GM12878 (cell line): Measurements from ENCODE around the gene AURKA. TPM values are rescaled to one million over a fixed set of nuclear protein-coding genes. Genes with fewer than 3 reads are reported as not detected.
"Not testable (repeated sequence)": the region's sequence is repeated elsewhere in the genome, so short reads cannot be mapped to it uniquely, and the experiment has no call there.

Source experiments
- ATAC-seq: fragments of 200-7000 bp; cut with Tn5 transposase; 3 replicates; pipeline ENCODE4 v1.9.1; 2020; ENCODE audit warnings: mild to moderate bottlenecking, moderate library complexity
- BruUV-seq: library from RNA; stranded (reverse); fragments of 400-500 nt; replicated peaks from 2 replicates; lab custom pipeline; 2021; lab: Mats Ljungman, UMichigan
- CTCF ChIA-PET: fragments of 300-600 bp; sonication (Branson Sonifier 250); formaldehyde crosslinking; extraction: SDS; loops from one replicate; lab custom pipeline; 2021; ENCODE audit warnings: inconsistent platforms; lab: Yijun Ruan, JAX
- POLR2A ChIA-PET: fragments of 350-600 bp; formaldehyde crosslinking; extraction: SDS; loops from one replicate; lab custom pipeline; 2021; ENCODE audit warnings: inconsistent platforms; lab: Charles Lee
- RAD21 ChIA-PET: fragments of 300-600 bp; sonication (Branson Sonifier 250); formaldehyde crosslinking; loops from one replicate; lab custom pipeline; 2023; ENCODE audit warnings: antibody characterized with exemption; ENCODE audit not compliant: unreplicated experiment; lab: Charles Lee
- SMC1A ChIA-PET: fragments of 300-600 bp; sonication (Branson Sonifier 250); formaldehyde crosslinking; loops from one replicate; lab custom pipeline; 2023; ENCODE audit not compliant: unreplicated experiment, uncharacterized antibody; lab: Charles Lee
- DNase-seq: peaks from one replicate; pipeline ENCODE4 v3.0.0-alpha.2; 2011; ENCODE audit warnings: low read depth, low spot score
- FAIRE-seq: peaks from 3 replicates; lab custom pipeline; 2011; peaks lifted over from hg19 to GRCh38; lab: Jason Lieb, UNC
- H2AFZ ChIP-seq: 2 replicates; pipeline ENCODE4 v1.6.0; 2011; ENCODE audit warnings: low read depth, low read length, control low read depth; ENCODE audit not compliant: control insufficient read depth
- H3K27ac ChIP-seq: 2 replicates; pipeline ENCODE4 v1.5.1; 2011; ENCODE audit warnings: control low read depth; ENCODE audit not compliant: control insufficient read depth, insufficient read depth
- H3K27me3 ChIP-seq, 2 experiments: replicated peaks in 1 of 2; 2 replicates each; pipeline versions ENCODE4 v1.6.0 to v1.6.1; 2011; ENCODE audit warnings: low read length in 1 of 2; ENCODE audit not compliant: control insufficient read depth in 2 of 2, insufficient read depth in 2 of 2
- H3K36me3 ChIP-seq, 2 experiments: 2 replicates each; pipeline ENCODE4 v1.5.1; 2011; ENCODE audit warnings: low read length in 1 of 2; ENCODE audit not compliant: control insufficient read depth in 2 of 2, insufficient read depth in 2 of 2
- H3K4me1 ChIP-seq: 2 replicates; pipeline ENCODE4 v1.6.1; 2011; ENCODE audit warnings: mild to moderate bottlenecking, low read length, moderate library complexity, mixed read lengths; ENCODE audit not compliant: control insufficient read depth, insufficient read depth
- H3K4me2 ChIP-seq: 2 replicates; pipeline ENCODE4 v1.6.0; 2011; ENCODE audit warnings: control low read depth; ENCODE audit not compliant: control insufficient read depth, insufficient read depth
- H3K4me3 ChIP-seq: fragments of 200-600 bp; sonication (generic); 2 replicates; pipeline ENCODE4 v1.5.1; 2016
- H3K79me2 ChIP-seq: 2 replicates; pipeline ENCODE4 v1.6.0; 2011; ENCODE audit warnings: low read length; ENCODE audit not compliant: control insufficient read depth, insufficient read depth
- H3K9ac ChIP-seq: 2 replicates; pipeline ENCODE4 v1.8.0; 2011; ENCODE audit warnings: low read length, control low read depth, mixed read lengths; ENCODE audit not compliant: control insufficient read depth, insufficient read depth
- H3K9me3 ChIP-seq: replicated peaks from 3 replicates; pipeline ENCODE4 v1.5.1; 2011; ENCODE audit warnings: mild to moderate bottlenecking, low read length; ENCODE audit not compliant: control insufficient read depth, insufficient read depth
- H4K20me1 ChIP-seq: 2 replicates; pipeline ENCODE4 v1.6.0; 2011; ENCODE audit not compliant: control insufficient read depth, insufficient read depth
- ASH2L ChIP-seq: fragments of 300-600, 200-600 bp; sonication (generic); IDR thresholded peaks from 2 replicates; pipeline ENCODE4 v1.6.1; 2017; ENCODE audit warnings: low read depth, mild to moderate bottlenecking, borderline replicate concordance
- CHD2 ChIP-seq: IDR thresholded peaks from 2 replicates; pipeline ENCODE4 v1.6.1; 2011; ENCODE audit warnings: low read depth, low read length, improper control_type of control experiment, borderline replicate concordance
- CHD4 ChIP-seq: fragments of 200-600 bp; sonication (generic); IDR thresholded peaks from 2 replicates; pipeline ENCODE4 v1.6.1; 2016; ENCODE audit warnings: mild to moderate bottlenecking
- CREB1 ChIP-seq: IDR thresholded peaks from 2 replicates; pipeline ENCODE4 v1.6.1; 2012; ENCODE audit warnings: low read depth, mild to moderate bottlenecking, inconsistent platforms
- KAT2A ChIP-seq: conservative IDR thresholded peaks from 2 replicates; pipeline ENCODE4 v1.6.1; 2011; ENCODE audit warnings: low read depth, low read length; ENCODE audit not compliant: control insufficient read depth
- MXI1 ChIP-seq: fragments of 150-350 bp; IDR thresholded peaks from 2 replicates; pipeline ENCODE4 v1.6.1; 2011; ENCODE audit warnings: low read depth, mild to moderate bottlenecking, inconsistent platforms, low read length, improper control_type of control experiment
- POLR2AphosphoS5 ChIP-seq: IDR thresholded peaks from 2 replicates; pipeline ENCODE4 v1.6.1; 2011; ENCODE audit warnings: mild to moderate bottlenecking, low read length, inconsistent platforms
- POU2F2 ChIP-seq: IDR thresholded peaks from 3 replicates; pipeline ENCODE4 v1.6.1; 2011; ENCODE audit warnings: low read depth, mild to moderate bottlenecking, low read length, borderline replicate concordance
- RAD21 ChIP-seq: IDR thresholded peaks from 2 replicates; pipeline ENCODE4 v1.6.1; 2011; ENCODE audit warnings: mild to moderate bottlenecking, low read depth, low read length, moderate library complexity; ENCODE audit not compliant: insufficient read depth
- SIN3A ChIP-seq: IDR thresholded peaks from 2 replicates; pipeline ENCODE4 v1.6.1; 2012; ENCODE audit warnings: low read depth, low read length, improper control_type of control experiment
- SRF ChIP-seq, 2 experiments: IDR thresholded peaks; 2 replicates each; pipeline ENCODE4 v1.6.1; 2011; ENCODE audit warnings: low read depth in 2 of 2, low read length in 2 of 2, mild to moderate bottlenecking in 1 of 2, moderate library complexity in 1 of 2
- WRNIP1 ChIP-seq: IDR thresholded peaks from 2 replicates; pipeline ENCODE4 v1.6.1; 2011; ENCODE audit warnings: low read depth, low read length, improper control_type of control experiment, borderline replicate concordance
- ZNF217 ChIP-seq: fragments of 450-650 bp; IDR thresholded peaks from 2 replicates; pipeline ENCODE4 v1.6.1; 2017; ENCODE audit warnings: antibody characterized with exemption, mild to moderate bottlenecking
- WGBS: methylation state at CpG from one replicate; pipeline ENCODE4 v1.1.6; 2016; ENCODE audit warnings: low lambda C conversion rate; ENCODE audit not compliant: insufficient replicate concordance, insufficient coverage; ENCODE audit errors: missing lambda C conversion rate; 5-methylcytosine and 5-hydroxymethylcytosine counted together
- in situ Hi-C: fragments of 300-500 bp; cut with MboI; formaldehyde crosslinking; loops from 9 replicates; pipeline ENCODE4 v1.14.3; 2018; ENCODE audit warnings: mixed read lengths
- intact Hi-C: fragments of 100-400 bp; cut with micrococcal nuclease; formaldehyde crosslinking; loops from one replicate; pipeline ENCODE4 v1.14.2; 2022; ENCODE audit not compliant: unreplicated experiment
- polyA plus RNA-seq, 11 experiments: library from polyadenylated mRNA; depleted of rRNA in 4 of 11; unstranded in 6 of 11; stranded (reverse) in 5 of 11; fragments of >200 nt; fragmentation: Nextera tagmentation in 4 of 11; fragmentation: Illumina TruSeq in 1 of 11; extraction: Ambion mirVana in 4 of 11; extraction: Trizol in 1 of 11; gene quantifications; 1 replicate in 1 of 11; 2 replicates in 10 of 11; pipeline versions ENCODE4 v1.2.1 to v1.2.3, GENCODE V29; 2011 to 2016; ENCODE audit warnings: inconsistent platforms in 2 of 11, missing spikeins in 2 of 11, low read depth in 1 of 11
- total RNA-seq, 4 experiments: library from RNA; depleted of rRNA in 3 of 4; stranded (reverse); fragments of >200 nt in 3 of 4; fragmentation: Illumina TruSeq in 1 of 4; extraction: Trizol in 1 of 4; gene quantifications; 2 replicates each; pipeline versions ENCODE4 v1.2.1 to v1.2.3, GENCODE V29; 2013 to 2021
- TF ChIP-seq, protein P1 (sequence below): IDR thresholded peaks from 2 replicates; pipeline ENCODE4 v1.6.1; 2011; ENCODE audit warnings: mild to moderate bottlenecking, low read depth, low read length, moderate library complexity; ENCODE audit not compliant: insufficient replicate concordance

Gene AURKA
- total and polyA plus RNA-seq, 10 of the 15 experiments (the other 5 are each of a cell fraction or from before 2014, with no cell fraction given) = 57.3 to 122 (median 73.4) TPM

GRCh38 chr20:56342783-56343182 is 49.2 kb downstream of the AURKA start:
- ChIA-PET POLR2A (no interaction called here), SMC1A (interaction anchor here (0.9 to 1.6 kb wide), 2 partner anchors 95 to 1661 kb away, joined by 3 to 6 read pairs; partner anchors contain the start of gene MC3R), CTCF (interaction anchor here (0.7 to 3.8 kb wide), 5 partner anchors 10 to 1662 kb away, joined by 3 to 12 read pairs (median 4); no protein-coding TSS in a partner anchor), RAD21 (interaction anchor here (1.5 to 1.6 kb wide), 2 partner anchors 94 to 1362 kb away, joined by 4 to 5 read pairs; partner anchors contain the start of gene MC3R)
- TF ChIP-seq SRF (IDR thresholded peaks at IDR 0.05; ENCODE audit: low read depth in 2 of 2, low read length in 2 of 2) = no peak
- TF ChIP-seq, protein P1, sequence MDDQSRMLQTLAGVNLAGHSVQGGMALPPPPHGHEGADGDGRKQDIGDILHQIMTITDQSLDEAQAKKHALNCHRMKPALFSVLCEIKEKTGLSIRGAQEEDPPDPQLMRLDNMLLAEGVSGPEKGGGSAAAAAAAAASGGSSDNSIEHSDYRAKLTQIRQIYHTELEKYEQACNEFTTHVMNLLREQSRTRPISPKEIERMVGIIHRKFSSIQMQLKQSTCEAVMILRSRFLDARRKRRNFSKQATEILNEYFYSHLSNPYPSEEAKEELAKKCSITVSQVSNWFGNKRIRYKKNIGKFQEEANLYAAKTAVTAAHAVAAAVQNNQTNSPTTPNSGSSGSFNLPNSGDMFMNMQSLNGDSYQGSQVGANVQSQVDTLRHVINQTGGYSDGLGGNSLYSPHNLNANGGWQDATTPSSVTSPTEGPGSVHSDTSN = no peak
- no peak for TF ChIP-seq POLR2AphosphoS5
- no peak for TF ChIP-seq MXI1
- TF ChIP-seq KAT2A = no peak
- TF ChIP-seq RAD21 = no peak
- TF ChIP-seq CHD4 = no peak
- TF ChIP-seq WRNIP1 = no peak
- no peak for TF ChIP-seq ZNF217
- TF ChIP-seq CHD2 = no peak
- TF ChIP-seq CREB1 = no peak
- TF ChIP-seq ASH2L = no peak
- no peak for TF ChIP-seq POU2F2
- TF ChIP-seq SIN3A = no peak
- H3K36me3 ChIP-seq = no peaks in the 10 kb centered on the region
- H3K4me1 ChIP-seq = no peaks in the 10 kb centered on the region
- H3K4me2 ChIP-seq = no peak overlapping the region
- no peaks in the 10 kb centered on the region for H4K20me1 ChIP-seq
- no peak overlapping the region for H3K27ac ChIP-seq
- no TSS peak for BruUV-seq
- H3K9me3 ChIP-seq = no peaks in the 10 kb centered on the region
- no peak overlapping the region for H3K9ac ChIP-seq
- DNase-seq (no peak), FAIRE-seq (no peak), ATAC-seq (no peak)
- intact Hi-C loops (loop anchor here (1.0 to 5.0 kb wide), 2 partner anchors 94 to 1660 kb away; partner anchors contain the start of gene MC3R), in situ Hi-C loops (no loop called here)
- H3K79me2 ChIP-seq = no peaks in the 10 kb centered on the region
- 15% methylated on average over 3 of the region's 3 CpGs for WGBS
- peaks cover 0 to 2% of the 10 kb centered on the region in 2 experiments; a peak in 1 of 4 replicates for H3K27me3 ChIP-seq
- no peak overlapping the region for H2AFZ ChIP-seq
- no peak overlapping the region for H3K4me3 ChIP-seq

- H2AFZ ChIP-seq, H3K4me2 ChIP-seq, ATAC-seq, RAD21 ChIA-PET, H3K36me3 ChIP-seq, H4K20me1 ChIP-seq, DNase-seq, H3K9me3 ChIP-seq, in situ Hi-C loops, H3K9ac ChIP-seq, H3K4me1 ChIP-seq, intact Hi-C loops, CTCF ChIA-PET, POLR2A ChIA-PET, FAIRE-seq, BruUV-seq, H3K79me2 ChIP-seq, H3K27me3 ChIP-seq, H3K27ac ChIP-seq, H3K4me3 ChIP-seq: not testable (repeated sequence)
- SMC1A ChIA-PET = interaction anchor here (0.5 kb wide), 1 partner anchor 904 kb away, joined by 3 read pairs; no protein-coding TSS in a partner anchor
- 59% methylated on average over 8 of the region's 8 CpGs for WGBS
These were observed 55.3 kb downstream of the AURKA start for GRCh38 chr20:56336709-56337108.
